NCI-H774 (cell line): ENCODE measurements around the gene NEMP2.
A peak's percentile ranks its signal among the peaks of the same experiment; 100 is the strongest.
"Not testable (repeated sequence)": the region's sequence is repeated elsewhere in the genome, so short reads cannot be mapped to it uniquely, and the experiment has no call there.

Experiments used
- DNase-seq: peaks from one replicate; lab custom pipeline; 2025; lab: John Stamatoyannopoulos, UW

The NEMP2 gene

DNA sequence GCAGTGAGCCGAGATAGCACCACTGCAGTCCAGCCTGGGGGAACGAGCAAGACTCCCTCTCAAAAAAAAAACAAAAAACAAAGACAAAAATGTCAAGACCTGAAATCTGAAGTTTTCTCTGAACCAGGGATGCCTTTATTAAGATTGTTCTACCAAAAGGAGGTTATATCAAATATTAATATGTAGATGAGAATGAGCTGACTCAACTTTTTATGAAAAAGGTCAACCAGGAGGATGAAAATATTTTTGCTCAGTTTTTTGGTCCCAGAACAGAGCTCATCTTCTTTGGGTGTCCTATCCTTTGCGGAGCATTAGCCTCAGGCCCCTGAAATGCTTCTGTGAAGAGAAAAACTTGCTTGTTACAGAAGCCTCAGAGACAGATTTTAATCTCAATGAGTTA lies 44.0 kb downstream of the NEMP2 start:
- DNase-seq = no peak

DNA sequence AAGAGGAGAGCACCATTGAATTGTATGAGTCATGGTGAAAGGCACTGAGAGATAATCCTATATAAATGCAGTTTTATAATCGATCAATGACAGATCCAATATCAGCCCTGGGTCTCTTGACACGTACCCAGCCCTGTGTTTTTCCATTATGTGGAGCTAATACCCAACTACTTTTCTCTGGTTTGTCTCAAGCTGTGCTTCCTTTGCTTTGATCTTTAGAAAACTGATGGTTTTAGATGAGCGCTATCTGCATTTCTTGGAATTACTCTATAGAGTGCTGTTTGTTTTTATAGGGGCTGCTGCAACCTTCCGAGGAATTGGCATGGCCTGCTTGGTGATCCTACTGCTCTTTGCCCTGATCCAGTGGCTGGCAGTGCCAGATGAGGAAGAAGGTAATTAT lies 45.0 kb downstream of the NEMP2 start:
- no peak for DNase-seq

DNA sequence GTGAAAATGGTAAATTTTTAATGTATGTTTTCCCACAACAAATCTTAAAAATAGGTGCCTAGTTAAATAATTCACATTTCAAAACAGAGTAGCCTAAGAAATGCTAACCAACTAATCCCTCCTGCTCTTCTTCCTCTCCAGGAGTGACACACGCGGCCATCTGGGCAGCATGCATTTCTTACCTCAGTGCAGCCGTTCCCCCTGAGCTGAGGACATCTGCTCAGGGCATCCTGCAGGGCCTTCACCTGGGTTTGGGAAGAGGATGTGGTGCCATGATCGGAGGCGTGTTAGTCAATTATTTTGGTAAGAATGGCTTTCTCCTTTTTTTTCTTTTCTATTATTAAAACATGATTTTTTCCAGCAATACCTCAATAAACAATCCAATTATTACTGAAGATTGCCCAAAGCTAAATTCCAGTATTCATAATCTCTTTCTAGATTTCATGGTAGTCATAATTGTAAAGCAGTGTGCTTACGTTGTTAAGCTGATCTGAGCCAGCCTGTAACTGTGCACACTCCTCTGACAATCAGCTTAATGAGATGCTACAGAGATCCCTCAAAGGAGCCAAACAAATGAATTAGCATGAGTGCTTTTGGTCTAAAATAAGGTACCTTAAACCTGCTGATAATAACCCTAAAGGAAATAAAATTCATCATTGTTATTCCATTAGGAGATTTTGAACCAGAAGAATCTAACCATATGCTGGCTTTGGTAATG lies 45.8 kb downstream of the NEMP2 start:
- no peak for DNase-seq

DNA sequence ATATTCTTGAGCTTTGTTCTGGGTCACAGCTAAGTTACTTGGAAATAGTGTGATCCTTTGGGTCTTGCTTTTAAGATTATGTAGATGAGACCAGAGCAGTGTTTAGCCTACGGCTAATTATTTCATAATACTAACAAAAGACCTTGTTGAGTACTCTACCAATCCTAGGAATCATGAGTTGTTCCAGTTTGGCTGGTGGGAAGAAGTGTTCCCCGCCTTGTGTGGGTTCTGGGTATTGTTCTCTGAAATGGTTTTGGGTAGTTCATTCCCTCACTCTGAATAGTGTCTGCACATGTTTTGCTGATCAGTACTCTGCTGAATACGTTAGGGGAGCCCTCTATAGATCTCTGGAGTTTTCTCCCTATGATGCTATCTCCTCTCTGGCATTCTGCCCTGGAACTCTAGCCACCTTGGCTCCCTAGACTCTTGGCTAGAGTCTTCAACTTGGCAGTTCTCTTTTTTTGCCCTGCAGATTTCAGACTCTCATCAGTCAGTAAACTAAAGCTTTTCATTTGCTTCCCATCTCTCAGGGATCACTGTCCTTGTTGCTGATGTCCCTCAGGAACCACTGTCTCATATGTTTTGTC lies 48.4 kb downstream of the NEMP2 start:
- DNase-seq = no peak

DNA sequence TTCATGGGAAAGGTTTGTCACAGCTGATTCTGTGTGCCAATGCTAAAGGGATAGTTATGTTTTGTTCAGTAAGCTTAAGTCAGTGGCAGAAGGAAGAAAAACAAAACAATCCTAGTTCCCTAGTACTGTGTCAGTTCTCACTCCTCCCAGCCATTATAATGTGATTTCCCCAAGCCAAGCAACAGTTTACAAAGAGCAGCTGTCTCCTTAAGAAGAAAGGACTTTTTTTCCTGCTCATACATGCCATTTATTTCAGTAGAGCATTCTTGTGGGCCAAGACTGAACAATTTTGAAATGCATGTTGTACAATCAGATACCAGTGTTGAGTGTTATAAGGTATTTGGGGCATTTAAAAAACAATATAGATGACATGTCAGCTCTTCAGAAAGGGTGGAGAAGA lies 52.1 kb downstream of the NEMP2 start:
- no peak for DNase-seq

DNA sequence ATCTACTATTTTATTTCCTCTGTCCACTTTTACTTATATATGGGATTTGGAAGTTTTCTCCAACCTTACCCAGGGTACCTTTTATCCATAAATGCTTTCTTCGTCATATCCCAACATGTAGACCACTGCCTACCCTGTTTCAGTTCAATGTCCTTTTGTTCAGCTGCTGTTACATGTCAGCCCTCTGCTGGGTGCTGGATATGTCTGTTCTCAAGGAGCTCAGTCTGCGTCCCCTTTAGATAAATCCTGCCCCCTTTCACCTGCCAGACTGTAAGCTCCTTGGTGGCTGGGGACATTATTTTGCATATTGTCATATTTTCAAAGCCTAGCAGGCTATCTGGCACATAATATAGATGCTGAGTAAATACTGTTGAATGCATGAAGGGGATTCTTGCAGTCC lies 53.2 kb downstream of the NEMP2 start:
- DNase-seq = no peak

DNA sequence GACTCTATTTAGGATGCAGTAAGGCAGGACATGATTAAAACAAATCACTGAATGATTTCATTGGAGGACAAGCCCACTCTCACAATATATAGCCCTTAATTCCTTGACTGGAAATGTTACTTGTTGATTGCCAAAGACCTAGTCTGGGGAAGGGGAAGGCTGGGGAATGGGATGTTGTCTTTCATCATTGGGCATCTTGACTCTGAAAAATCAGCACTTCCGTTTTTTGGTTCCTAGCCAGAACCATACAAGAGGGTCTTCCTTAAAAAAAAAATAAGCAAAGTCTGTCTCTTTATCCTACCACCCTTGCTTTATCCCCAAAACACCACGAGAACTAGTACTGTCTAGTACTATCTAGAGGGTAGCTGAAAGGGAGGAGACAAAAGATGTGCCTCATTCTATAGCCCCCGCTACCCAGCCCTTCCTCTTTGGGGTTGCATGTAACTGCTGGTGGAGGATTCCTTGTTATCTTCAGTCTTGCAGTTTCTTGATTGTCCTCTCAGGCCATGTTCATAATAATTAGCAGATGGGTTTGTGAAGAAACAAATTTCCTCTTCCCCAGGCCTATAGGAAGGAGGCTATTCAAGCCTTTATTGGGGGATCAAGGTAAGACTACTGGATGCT lies 55.8 kb downstream of the NEMP2 start:
- no peak for DNase-seq

DNA sequence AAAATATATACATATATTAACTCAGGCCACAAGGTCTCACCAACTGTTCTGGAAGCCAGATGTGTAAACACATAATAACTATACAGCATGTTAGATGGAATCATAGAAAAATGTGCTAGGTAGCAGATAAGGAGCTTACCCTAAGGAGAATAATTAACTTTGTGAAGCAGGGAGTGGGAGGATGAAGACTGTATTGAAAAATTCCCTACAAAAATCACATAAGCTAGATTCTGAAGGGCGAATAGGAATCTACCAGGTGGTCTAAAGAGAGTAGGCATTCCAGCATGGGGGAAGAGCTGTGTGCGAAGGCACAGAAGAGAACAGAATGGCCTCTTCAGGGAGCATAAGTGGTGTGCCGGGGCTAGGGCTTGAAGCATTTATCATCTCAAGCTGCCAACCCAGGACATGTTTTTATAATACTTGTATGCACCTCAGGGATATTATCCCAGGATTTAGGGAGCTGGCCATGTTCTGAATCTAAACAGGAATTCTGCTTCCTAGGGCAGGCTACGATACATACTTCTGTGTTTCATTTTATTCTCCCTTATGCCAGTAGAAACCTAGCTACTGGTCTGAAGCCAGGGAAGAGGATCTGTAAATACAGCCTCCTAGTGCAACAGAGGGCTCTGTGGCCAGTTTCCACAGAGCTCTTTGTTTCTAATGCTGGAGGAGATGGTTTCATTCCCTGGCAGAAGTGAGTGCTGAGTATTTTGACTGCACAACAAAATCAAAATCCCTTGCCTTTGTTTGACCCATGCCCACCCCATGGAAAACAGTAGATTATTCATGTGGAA lies 56.7 kb downstream of the NEMP2 start:
- DNase-seq = peak; percentile 7

DNA sequence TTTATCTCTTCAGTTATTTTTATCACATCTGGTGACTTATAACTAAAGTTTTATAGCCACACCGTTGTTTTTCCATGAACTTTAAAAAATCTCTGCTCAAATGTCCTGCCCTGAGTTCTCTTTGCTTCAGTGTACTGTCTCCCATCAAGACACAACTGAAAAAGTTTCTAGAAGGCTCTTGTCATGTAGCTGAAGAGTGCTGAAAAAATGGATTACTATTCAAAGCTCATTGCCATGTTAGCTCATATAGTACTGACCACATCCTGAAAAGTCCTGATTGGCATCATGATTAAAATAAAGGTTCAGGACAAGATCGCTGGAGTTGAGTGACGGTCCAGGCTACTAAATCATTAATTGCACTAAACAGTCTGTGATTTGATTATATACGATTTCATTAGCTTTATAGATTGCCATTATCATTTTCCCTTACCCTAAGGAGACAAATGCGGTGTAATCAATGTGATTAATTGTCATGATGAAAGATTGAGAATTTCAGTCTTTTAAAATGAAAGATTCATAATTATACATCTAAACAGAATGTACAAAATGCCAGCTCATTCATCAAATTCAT lies 64.2 kb downstream of the NEMP2 start:
- no peak for DNase-seq

DNA sequence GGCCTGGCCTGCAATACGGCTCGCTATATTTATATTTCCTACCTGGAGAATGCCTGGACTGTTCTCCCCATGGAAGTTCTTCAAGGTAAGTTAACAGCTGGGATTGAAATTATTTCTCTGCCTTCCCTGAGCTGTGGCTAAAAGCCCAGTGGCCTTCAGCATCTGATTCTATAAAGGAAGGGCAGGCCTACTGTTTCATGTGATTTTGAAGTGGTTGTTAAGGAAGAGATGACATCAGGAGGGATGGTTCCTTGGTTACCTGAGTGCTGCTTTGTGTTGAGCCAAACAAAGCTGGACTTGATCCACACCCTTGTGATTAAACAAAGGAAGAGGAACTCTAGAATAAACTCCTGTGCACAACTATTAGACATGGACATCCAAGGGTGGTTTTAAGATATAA lies 64.8 kb downstream of the NEMP2 start:
- peak; percentile 86 for DNase-seq

DNA sequence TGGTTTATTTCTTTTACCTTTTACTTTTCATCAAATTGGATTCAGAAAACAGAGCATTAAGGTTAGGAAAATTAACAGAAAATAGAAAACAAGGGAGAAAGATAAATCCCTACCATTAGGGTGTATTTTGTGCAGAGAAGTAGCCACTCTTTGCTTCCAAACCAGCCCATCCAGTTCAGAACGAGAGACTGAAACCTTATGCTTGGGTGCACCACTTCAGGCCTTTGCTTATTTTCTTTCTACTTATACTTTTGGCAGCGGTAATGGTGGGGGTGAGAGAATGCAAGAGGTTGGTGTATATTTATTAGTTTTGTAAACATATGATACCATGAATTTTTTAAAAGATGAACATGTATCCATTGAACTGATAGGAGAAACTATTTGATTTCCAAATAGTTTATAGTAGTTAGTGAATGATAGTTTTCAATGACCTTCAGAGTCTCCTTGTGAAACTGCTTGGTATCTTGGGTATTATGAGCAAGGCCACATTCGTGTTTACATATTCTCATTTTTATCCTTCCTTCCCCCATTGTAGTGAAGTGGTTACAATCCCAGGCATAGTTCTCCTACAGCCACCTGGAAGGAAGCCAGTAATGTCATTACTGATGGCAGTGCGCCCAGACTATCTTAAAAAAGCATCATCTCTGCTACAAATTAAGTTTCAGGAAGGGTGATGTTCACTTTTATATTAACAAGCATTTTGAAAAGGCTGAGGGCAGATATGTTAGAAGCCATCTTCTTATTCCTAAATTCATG lies 65.5 kb downstream of the NEMP2 start:
- DNase-seq = peak; percentile 88

DNA sequence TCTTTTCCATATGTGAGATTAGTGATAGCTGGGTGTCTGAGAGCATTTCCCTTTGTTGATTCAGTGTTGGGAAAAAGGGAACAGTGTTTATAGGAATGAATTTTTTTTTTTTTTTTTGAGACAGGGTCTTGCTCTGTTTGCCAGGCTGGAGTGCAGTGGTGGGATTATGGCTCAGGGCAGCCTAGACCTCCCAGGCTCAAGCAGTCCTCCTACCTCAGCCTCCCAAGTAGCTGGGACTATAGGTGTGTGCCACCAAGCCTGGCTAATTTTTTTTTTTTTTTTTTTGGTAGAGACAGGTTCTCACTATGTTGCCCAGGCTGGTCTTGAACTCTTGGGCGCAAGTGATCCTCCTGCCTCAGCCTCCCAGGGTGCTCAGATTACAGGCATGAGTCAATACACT lies 66.2 kb downstream of the NEMP2 start:
- DNase-seq = not testable (repeated sequence)

DNA sequence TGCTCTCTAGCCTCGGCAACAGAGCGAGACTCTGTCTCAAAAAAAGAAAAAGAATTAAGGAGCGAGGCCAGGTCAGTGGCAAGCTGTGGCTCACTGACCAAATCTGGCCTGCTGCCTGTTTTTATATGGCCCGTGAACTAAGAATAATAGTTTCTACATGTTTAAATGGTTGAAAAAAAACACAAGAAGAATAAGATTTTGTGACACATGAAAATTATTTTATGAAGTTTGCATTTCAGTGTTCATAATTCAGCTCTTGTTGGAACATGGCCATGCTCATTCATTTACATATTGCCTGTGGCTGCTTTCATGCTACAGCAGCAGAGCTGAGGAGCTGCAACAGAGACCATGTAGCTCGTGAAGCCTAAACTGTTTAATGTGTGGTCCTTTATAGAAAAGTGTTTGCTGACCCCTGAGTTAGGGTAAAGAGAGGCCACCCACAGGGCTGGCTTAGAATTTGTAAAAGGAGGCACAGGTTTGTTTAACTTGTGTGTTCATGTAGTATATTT lies 66.9 kb downstream of the NEMP2 start:
- peak; percentile 3 for DNase-seq

DNA sequence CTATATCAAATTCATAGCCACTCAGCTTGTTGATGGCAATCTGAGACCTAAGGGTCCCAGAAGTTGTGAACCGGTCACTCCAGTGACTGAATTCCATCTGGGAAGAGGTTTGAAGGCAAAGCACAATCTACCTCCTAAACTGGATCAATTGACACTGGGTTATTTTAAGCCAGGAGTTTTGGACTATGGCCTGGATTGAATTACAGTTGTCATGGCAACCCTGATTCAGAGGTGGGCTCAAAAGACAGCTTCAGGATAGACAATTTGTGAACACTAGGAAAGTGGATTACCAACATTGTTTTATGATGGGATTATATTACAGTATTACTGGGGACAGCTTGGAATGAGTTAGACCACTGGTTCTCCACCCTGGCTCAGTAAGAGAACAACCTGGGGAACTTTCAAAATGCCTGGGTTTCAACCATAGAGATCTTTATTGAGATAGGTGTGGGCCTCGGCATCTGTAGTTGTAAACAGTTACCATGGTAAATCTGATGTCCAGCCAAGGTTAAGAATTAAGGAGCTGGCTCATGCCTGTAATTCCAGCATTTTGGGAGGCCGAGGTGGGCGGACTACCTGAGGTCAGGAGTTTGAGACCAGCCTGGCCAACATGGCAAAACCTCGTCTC lies 67.6 kb downstream of the NEMP2 start:
- DNase-seq = peak; percentile 5

DNA sequence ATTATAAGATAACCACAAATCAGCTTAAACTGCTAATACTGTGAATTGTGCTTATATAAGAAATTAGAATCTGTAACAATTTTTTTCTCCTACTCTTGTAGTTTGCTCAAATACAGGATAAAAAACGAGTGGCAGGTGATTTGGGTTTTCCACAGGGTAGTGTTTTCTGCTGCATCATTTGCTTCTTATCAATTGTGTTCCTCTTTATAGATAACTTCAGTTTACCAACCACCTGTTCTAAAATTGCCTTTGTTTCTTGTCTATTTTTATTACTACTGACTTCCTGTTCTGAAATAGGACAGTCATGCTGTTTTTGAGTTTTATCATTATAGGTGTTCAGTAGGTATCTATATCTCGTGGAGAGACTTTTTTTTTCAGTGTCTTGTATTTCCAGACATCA lies 69.5 kb downstream of the NEMP2 start:
- DNase-seq = no peak

DNA sequence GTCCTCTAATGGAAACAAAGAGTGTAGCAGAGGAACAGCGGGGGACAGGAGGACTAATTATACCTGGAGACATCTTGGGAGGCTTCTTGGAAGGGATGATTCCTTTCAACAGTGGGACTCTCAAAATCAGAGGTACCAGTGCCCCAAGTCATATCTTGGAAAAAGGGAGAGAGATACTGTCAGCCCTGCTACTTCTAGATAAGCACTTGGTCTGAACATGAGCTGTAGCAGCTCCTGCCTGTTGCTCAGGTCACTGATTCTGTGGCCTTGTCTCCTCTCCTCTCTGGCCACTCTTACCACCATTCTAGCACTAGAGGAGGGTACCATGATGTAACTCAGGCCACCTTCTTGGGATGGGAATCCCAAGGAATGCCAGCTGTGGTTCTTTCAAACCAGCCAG lies 71.9 kb downstream of the NEMP2 start:
- no peak for DNase-seq

DNA sequence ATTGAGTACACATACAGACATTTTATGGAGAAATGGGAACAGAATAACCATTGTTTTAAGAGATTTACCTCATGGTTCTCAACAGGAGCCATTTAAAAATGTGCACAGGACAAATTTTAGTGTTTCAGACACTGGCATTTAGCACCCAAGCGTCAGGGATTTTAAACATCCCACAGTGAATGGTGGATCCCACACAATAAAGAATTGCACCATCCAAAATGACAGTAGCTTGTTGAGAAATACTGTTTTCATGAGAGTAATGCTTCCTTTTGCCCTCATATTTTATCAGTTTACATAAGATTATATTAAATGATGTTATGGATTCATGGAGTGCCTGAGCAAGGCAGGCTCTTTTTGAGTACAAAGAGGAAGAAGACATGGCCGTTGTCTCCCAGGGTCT lies 72.3 kb downstream of the NEMP2 start:
- DNase-seq = no peak

DNA sequence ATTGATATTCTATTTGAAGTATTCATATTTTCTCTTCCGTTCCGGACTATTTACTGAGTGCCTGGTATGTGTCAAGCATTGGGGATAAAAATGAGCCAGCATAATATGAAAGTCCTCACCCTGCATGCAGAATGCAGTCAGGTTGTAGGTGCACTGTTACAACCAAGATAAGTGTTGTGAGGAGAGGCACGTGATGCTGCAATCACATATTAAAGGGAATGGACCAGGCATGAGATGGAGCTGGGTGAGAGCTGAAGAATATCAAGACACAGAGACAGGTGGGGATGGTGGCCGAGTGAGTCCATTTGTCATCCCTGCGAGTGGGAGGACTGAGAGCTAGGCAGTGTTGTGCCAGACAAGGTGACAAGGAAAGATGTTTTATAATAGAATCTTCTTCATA lies 74.0 kb downstream of the NEMP2 start:
- DNase-seq = no peak

DNA sequence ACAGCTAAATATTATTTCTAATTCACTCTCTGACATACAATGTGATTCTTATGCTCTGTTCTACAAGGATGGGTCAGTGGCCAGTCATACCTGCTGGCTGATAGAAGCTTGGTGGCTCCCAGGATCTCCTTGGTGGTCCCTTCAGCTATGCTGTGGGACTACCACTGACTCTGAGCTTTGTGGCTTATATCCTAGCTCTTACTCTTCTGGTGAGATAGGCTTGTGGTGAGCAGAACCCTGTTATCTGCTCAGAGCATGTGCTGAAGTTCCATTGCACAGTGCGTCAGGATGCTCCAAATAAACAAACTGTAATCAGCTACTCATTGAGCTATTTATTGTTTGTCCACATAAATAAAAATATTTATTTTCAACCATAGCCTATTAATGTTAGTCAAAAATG lies 74.6 kb downstream of the NEMP2 start:
- no peak for DNase-seq

DNA sequence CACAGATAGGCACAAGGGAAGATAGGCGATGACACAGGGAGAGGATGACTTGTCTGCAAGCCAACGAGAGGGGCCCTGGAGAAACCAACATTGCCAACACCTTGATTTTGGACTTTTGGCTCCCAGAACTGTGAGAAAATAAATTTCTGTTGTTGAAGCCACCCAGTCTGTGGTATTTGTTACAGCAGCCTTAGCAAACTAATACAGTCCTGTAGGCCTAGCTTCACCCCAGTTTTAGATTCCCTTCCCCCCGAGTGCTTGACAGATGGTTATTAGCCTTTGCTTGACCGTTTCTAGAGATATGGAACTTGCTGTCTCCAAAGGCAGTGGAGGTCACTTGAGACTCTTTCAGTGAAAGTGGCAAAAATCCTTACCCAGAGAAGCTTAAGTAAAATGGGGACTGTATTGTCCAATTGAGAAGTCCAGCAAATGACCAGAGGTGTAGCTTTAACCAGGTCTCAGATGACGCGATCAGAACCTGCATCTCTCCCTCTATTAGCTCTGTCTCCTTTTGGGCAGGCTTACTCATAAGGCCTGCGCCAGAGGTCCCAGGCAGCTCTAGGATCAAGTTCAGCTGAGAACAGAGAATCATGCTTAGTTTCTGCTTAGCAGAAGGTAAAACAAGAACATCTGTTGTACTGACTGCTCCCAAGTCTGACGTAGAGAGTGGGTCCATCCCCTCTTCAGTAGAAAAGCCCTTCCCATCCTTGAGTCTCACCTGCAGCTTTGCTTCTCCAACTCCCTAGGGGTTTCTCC lies 76.0 kb downstream of the NEMP2 start:
- no peak for DNase-seq
